ENCODE measurements around the gene DPP10.

Gene DPP10

GRCh38 chr2:114468343-114468742 is 25.9 kb downstream of the DPP10 start:
- H3K27ac ChIP-seq = no peak overlapping the region
- no peak for TF ChIP-seq CTCF (IDR thresholded peaks at IDR 0.05)

- no peak overlapping the region for H3K27ac ChIP-seq
- TF ChIP-seq CTCF (IDR thresholded peaks at IDR 0.05) = no peak
- no peak for TF ChIP-seq ZFX (IDR thresholded peaks at IDR 0.05; ENCODE audit: borderline replicate concordance)
Measured at GRCh38 chr2:114472246-114472645, 29.8 kb downstream of the DPP10 start.

GRCh38 chr2:114472726-114473125 is 30.3 kb downstream of the DPP10 start:
- no peak for TF ChIP-seq CTCF (IDR thresholded peaks at IDR 0.05)
- TF ChIP-seq ZFX (IDR thresholded peaks at IDR 0.05; ENCODE audit: borderline replicate concordance) = no peak

DNA sequence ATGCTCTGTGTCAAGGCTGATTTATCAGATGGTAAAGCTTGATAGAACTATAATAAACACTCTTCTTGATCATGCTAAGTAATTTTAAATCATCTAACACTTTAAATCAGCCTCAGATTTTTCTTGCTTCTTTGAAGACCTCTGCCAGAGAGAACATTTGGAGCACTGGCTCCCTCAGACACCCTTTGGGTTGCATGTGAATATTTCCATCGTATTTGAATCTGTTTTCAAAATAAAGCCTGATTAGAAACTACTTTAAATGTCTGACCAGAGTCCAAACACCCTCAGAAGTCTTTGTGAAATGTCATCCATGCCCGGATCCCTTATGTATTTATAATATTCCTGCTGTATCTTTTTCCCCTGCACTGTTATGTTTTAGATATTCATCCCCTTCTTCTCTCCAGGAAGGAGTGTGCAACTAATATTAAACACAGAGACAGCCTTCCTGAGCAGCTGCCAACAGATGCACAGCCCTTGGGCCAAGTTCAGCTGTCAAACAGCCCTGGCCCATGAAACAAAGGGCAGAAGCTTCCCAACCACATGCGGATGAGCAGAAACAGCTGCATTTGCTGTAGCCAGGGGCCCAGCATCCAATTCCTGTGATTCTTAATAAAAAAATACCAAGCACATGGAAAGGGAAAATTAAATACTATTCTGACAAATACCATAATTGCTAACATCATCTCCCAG is 46.5 kb downstream of the DPP10 start:
- no peak overlapping the region for H3K27ac ChIP-seq
- TF ChIP-seq ZFX (IDR thresholded peaks at IDR 0.05; ENCODE audit: borderline replicate concordance) (no peak), CTCF (IDR thresholded peaks at IDR 0.05) (no peak)

More at GRCh38 chr2:114472726-114473125, 30.3 kb downstream of the DPP10 start:
- no peak overlapping the region for H3K27ac ChIP-seq

DNA sequence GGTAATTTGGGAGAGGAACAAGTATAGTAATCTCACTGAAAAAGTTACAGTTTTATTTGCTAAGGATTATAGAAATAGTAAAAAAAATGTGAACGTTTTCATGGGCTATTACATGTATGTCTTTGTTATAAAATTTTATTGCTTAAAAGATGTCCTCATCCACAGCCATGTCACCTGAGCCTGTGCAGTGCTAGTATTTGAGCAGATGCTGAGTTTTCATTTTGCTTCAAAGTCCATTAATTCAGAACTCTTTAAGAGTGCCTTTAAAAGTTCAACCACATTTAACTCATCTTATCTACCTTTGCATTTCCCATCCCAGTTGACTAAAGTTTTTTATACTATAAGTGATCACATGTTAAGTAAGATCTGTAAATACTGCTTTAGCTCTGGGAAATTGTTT is 52.6 kb downstream of the DPP10 start:
- H3K27ac ChIP-seq = no peak overlapping the region
- no peak for TF ChIP-seq ZFX (IDR thresholded peaks at IDR 0.05; ENCODE audit: borderline replicate concordance)

DNA sequence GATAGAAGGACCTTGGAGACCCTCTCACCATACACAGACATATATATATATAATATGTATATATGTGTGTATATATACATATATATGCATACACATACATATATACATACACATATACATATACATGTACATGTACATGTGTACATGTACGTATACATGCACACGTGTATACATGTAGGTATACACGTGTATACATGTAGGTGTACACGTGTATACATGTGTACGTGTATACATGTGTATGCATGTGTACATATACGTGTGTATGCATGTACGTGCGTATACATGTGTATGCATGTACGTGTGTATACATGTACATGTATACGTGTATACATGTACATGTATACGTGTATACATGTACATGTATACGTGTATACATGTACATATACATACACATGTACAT is 54.5 kb downstream of the DPP10 start:
- no peak overlapping the region for H3K27ac ChIP-seq
- no peak for TF ChIP-seq CTCF (IDR thresholded peaks at IDR 0.05)
- no peak for TF ChIP-seq ZFX (IDR thresholded peaks at IDR 0.05; ENCODE audit: borderline replicate concordance)

GRCh38 chr2:114499101-114499500 is 56.7 kb downstream of the DPP10 start:
- H3K27ac ChIP-seq = no peak overlapping the region
- TF ChIP-seq CTCF (IDR thresholded peaks at IDR 0.05) (no peak), ZFX (IDR thresholded peaks at IDR 0.05; ENCODE audit: borderline replicate concordance) (no peak)

GRCh38 chr2:114507744-114508143 is 65.3 kb downstream of the DPP10 start:
- no peak overlapping the region for H3K27ac ChIP-seq
- TF ChIP-seq ZFX (IDR thresholded peaks at IDR 0.05; ENCODE audit: borderline replicate concordance) = no peak
- no peak for TF ChIP-seq CTCF (IDR thresholded peaks at IDR 0.05)

Data from 22Rv1 (cell line).